Loucy (cell line): ENCODE measurements around the gene SAMD8.
"Not testable (repeated sequence)": the region's sequence is repeated elsewhere in the genome, so short reads cannot be mapped to it uniquely, and the experiment has no call there.

ENCODE experiments used
- H2AFZ ChIP-seq: fragments of 200-600 bp; sonication (generic); 2 replicates; pipeline ENCODE4 v1.6.0; 2016; ENCODE audit warnings: antibody characterized with exemption, mild to moderate bottlenecking, low read length, moderate library complexity
- H3F3A ChIP-seq: fragments of 200-600 bp; 2 replicates; pipeline ENCODE4 v1.6.0; 2016; ENCODE audit warnings: antibody characterized with exemption, low read depth, mild to moderate bottlenecking
- H3K27me3 ChIP-seq: fragments of 200-600 bp; sonication (generic); 2 replicates; pipeline ENCODE4 v1.6.1; 2014; ENCODE audit warnings: low read length, mild to moderate bottlenecking; ENCODE audit not compliant: insufficient read depth, poor library complexity, severe bottlenecking
- H3K36me3 ChIP-seq: fragments of 200-600 bp; sonication (generic); 2 replicates; pipeline ENCODE4 v1.6.1; 2016; ENCODE audit warnings: low read length; ENCODE audit not compliant: insufficient read depth
- H3K4me1 ChIP-seq: fragments of 200-600 bp; sonication (generic); 2 replicates; pipeline ENCODE4 v1.5.1; 2014; ENCODE audit warnings: low read length, mild to moderate bottlenecking; ENCODE audit not compliant: insufficient read depth, poor library complexity, severe bottlenecking
- H3K4me2 ChIP-seq: fragments of 200-600 bp; sonication (generic); 2 replicates; pipeline ENCODE4 v1.6.0; 2014; ENCODE audit warnings: antibody characterized with exemption, low read length, low read depth, mild to moderate bottlenecking; ENCODE audit not compliant: poor library complexity, severe bottlenecking
- H3K4me3 ChIP-seq: fragments of 200-600 bp; sonication (generic); 2 replicates; pipeline ENCODE4 v1.5.1; 2014; ENCODE audit warnings: low read length, mild to moderate bottlenecking, mixed read lengths; ENCODE audit not compliant: poor library complexity, severe bottlenecking
- H3K79me2 ChIP-seq: fragments of 200-600 bp; sonication (generic); 2 replicates; pipeline ENCODE4 v1.6.1; 2014; ENCODE audit warnings: low read length; ENCODE audit not compliant: insufficient read depth
- H3K9ac ChIP-seq: fragments of 200-600 bp; sonication (generic); 2 replicates; pipeline ENCODE4 v1.6.0; 2014; ENCODE audit warnings: mild to moderate bottlenecking, low read depth, low read length, moderate library complexity; ENCODE audit not compliant: poor library complexity, severe bottlenecking
- H3K9me2 ChIP-seq: fragments of 200-600 bp; sonication (generic); replicated peaks from 2 replicates; pipeline ENCODE4 v1.6.1; 2016; ENCODE audit warnings: low read depth, low read length, mixed read lengths
- H3K9me3 ChIP-seq: fragments of 200-600 bp; sonication (generic); 2 replicates; pipeline ENCODE4 v1.6.1; 2014; ENCODE audit warnings: mild to moderate bottlenecking, antibody characterized with exemption, low read length, low read depth; ENCODE audit not compliant: insufficient read depth
- H4K20me1 ChIP-seq: fragments of 200-600 bp; sonication (generic); 2 replicates; pipeline ENCODE4 v1.6.0; 2014; ENCODE audit warnings: antibody characterized with exemption, low read length, mild to moderate bottlenecking; ENCODE audit not compliant: insufficient read depth, poor library complexity, severe bottlenecking
- EZH2phosphoT487 ChIP-seq: fragments of 200-600 bp; IDR thresholded peaks from 2 replicates; pipeline ENCODE4 v1.6.1; 2018; ENCODE audit warnings: antibody characterized with exemption, mild to moderate bottlenecking, moderate library complexity, borderline replicate concordance
- TF ChIP-seq, protein P1 (sequence below): fragments of 200-600 bp; sonication (generic); conservative IDR thresholded peaks from 2 replicates; pipeline ENCODE4 v1.5.1; 2014; ENCODE audit warnings: mild to moderate bottlenecking, antibody characterized with exemption, low read length

The SAMD8 gene

DNA sequence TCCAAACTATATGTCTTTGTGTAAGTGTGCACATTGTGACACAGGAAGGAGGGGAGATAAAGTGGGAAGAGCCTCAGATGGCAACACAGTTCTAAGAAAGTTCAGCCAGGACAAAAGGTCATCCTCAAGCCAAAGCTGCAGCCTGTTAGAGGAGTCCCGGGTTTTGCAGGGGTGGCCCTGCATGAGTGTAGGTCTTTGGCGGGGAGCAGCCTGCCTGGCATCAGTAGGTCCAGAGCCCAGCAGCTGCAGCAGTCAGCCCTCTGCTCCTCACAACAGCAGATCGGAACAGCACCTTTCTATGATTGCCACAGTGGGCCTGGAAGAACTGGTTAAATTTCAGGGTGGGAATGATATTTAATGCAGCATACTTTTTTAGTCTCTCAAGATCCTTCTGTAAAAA lies 85.6 kb downstream of the SAMD8 start:
- no peaks in the 10 kb centered on the region for H3K79me2 ChIP-seq
- no peak overlapping the region for H3K4me2 ChIP-seq
- H3K9me3 ChIP-seq, result no peaks in the 10 kb centered on the region

DNA sequence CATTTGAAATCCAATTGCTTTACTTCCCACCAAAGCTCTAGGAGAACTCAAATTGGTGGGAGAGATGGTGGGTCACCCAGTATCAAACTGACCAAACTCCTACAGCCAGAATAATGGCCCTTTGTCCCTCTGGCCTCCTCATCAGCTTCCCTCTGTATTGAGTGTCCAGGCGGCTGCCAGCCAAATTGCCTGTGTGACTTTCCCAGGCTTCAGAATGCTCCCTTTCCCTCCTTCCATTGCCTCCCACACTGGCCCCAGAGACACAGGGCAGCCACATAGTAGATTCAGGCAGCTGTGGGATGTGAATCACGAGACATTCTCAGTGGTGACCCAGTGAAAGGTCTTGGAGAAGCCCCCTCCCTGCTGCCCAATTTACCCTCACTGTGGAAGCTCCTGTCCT lies 86.5 kb downstream of the SAMD8 start:
- Histone ChIP-seq H3K4me1 (no peaks in the 10 kb centered on the region), H3F3A (no peaks in the 10 kb centered on the region), H4K20me1 (no peaks in the 10 kb centered on the region), H3K4me2 (no peak overlapping the region), H3K36me3 (no peaks in the 10 kb centered on the region), H2AFZ (no peak overlapping the region), H3K9me2 (no peaks in the 10 kb centered on the region), H3K9ac (no peak overlapping the region), H3K4me3 (no peak overlapping the region), H3K9me3 (no peaks in the 10 kb centered on the region), H3K27me3 (no peaks in the 10 kb centered on the region), H3K79me2 (no peaks in the 10 kb centered on the region)
- TF ChIP-seq, protein P1, sequence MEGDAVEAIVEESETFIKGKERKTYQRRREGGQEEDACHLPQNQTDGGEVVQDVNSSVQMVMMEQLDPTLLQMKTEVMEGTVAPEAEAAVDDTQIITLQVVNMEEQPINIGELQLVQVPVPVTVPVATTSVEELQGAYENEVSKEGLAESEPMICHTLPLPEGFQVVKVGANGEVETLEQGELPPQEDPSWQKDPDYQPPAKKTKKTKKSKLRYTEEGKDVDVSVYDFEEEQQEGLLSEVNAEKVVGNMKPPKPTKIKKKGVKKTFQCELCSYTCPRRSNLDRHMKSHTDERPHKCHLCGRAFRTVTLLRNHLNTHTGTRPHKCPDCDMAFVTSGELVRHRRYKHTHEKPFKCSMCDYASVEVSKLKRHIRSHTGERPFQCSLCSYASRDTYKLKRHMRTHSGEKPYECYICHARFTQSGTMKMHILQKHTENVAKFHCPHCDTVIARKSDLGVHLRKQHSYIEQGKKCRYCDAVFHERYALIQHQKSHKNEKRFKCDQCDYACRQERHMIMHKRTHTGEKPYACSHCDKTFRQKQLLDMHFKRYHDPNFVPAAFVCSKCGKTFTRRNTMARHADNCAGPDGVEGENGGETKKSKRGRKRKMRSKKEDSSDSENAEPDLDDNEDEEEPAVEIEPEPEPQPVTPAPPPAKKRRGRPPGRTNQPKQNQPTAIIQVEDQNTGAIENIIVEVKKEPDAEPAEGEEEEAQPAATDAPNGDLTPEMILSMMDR, result no peak
- no peak for TF ChIP-seq EZH2phosphoT487

More for the DNA sequence above, 85.6 kb downstream of the SAMD8 start:
- TF ChIP-seq, protein P1, result no peak
- TF ChIP-seq EZH2phosphoT487, result no peak
- no peaks in the 10 kb centered on the region for H3K36me3 ChIP-seq
- H3K4me1 ChIP-seq, result no peaks in the 10 kb centered on the region
- H2AFZ ChIP-seq, result no peak overlapping the region
- no peaks in the 10 kb centered on the region for H4K20me1 ChIP-seq
- H3F3A ChIP-seq, result no peaks in the 10 kb centered on the region
- no peak overlapping the region for H3K4me3 ChIP-seq
- H3K27me3 ChIP-seq, result no peaks in the 10 kb centered on the region
- H3K9me2 ChIP-seq, result no peaks in the 10 kb centered on the region
- H3K9ac ChIP-seq, result no peak overlapping the region

DNA sequence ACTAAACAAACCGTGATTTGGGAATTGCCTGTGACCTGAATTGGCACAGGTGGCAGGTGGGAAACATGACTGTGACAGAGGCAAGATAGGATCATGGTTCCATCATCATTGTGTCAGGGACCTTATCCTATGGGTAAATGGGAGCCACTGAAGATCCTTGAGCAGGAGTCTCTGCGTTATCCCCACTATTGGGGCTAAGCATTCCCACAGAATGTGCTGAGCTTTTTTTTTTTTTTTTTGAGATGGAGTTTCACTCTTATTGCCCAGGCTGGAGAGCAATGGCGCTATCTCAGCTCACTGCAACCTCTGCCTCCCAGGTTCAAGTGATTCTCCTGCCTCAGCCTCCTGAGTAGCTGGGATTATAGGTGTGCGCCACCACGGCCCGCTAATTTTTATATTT lies 88.5 kb downstream of the SAMD8 start:
- not testable (repeated sequence) for H3K4me3 ChIP-seq, H3K9ac ChIP-seq, H4K20me1 ChIP-seq, H3F3A ChIP-seq, H3K9me3 ChIP-seq, H2AFZ ChIP-seq, H3K27me3 ChIP-seq, H3K79me2 ChIP-seq, H3K9me2 ChIP-seq, H3K36me3 ChIP-seq, H3K4me2 ChIP-seq, H3K4me1 ChIP-seq

DNA sequence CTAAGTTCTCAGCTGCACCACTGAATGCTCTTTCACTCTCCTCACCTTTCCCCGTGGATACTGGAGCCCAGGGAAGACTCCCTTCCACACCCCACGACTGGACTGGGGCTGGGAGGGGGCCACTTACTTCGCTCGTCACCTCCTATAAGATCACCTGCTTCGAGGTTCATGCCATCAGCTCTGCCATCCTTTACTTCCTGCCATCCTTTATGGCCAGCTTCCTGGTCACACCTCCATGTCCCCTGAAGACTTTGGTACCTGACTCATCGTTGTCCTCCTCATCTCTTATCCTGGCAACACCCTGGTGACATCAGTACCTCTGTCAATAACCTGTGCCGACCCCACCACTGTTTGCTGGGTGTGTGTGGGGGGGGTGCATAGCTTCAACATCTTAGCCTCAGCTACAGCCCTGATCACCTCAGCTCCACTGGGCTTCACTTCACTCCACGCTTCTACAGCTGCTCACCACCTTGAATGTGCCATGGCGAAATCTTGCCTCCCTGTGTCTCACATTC lies 90.4 kb downstream of the SAMD8 start:
- H3K4me1 ChIP-seq, result no peaks in the 10 kb centered on the region

More for the DNA sequence above, 90.4 kb downstream of the SAMD8 start:
- no peak overlapping the region for H2AFZ ChIP-seq
- H4K20me1 ChIP-seq, result no peaks in the 10 kb centered on the region
- H3K79me2 ChIP-seq, result no peaks in the 10 kb centered on the region
- H3K9me2 ChIP-seq, result no peaks in the 10 kb centered on the region
- no peaks in the 10 kb centered on the region for H3K36me3 ChIP-seq
- H3K9me3 ChIP-seq, result no peaks in the 10 kb centered on the region
- no peaks in the 10 kb centered on the region for H3K27me3 ChIP-seq
- H3K4me2 ChIP-seq, result no peak overlapping the region
- no peaks in the 10 kb centered on the region for H3F3A ChIP-seq
- no peak for TF ChIP-seq EZH2phosphoT487
- TF ChIP-seq, protein P1, result no peak
- no peak overlapping the region for H3K9ac ChIP-seq
- H3K4me3 ChIP-seq, result no peak overlapping the region
